Breast epithelium (tissue), 4 donors: ENCODE results near the gene SLC16A6. TPM values are rescaled to one million over a fixed set of nuclear protein-coding genes. Genes with fewer than 3 reads are reported as not detected.
A peak's percentile ranks its signal among the peaks of the same experiment; 100 is the strongest.
"Not testable (repeated sequence)": the region's sequence is repeated elsewhere in the genome, so short reads cannot be mapped to it uniquely, and the experiment has no call there.

Experiments
- DNase-seq, 2 donors: peaks; one replicate each; pipeline ENCODE4 v3.0.0-alpha.2; 2019; ENCODE audit warnings: low spot score in 2 of 2
- H3K27ac ChIP-seq, 2 donors: fragments of 200-600 bp; sonication (generic) in 1 of 2; one replicate each; pipeline ENCODE4 v1.5.1; 2016 to 2019; ENCODE audit warnings: mild to moderate bottlenecking in 1 of 2
- H3K27me3 ChIP-seq, 2 donors: fragments of 200-600 bp; sonication (generic) in 1 of 2; one replicate each; pipeline versions ENCODE4 v1.5.1 to v1.6.0; 2017 to 2019; ENCODE audit warnings: control low read depth in 1 of 2, mild to moderate bottlenecking in 1 of 2
- H3K36me3 ChIP-seq: fragments of 200-600 bp; one replicate; pipeline ENCODE4 v1.5.1; 2019
- H3K4me1 ChIP-seq, 2 donors: fragments of 200-600 bp; sonication (generic); one replicate each; pipeline ENCODE4 v1.5.1; 2016 to 2019; ENCODE audit warnings: control low read depth in 1 of 2
- H3K4me3 ChIP-seq, 3 donors: fragments of 200-600 bp; sonication (generic); 1 replicate in 2 of 3; 2 replicates in 1 of 3; pipeline ENCODE4 v1.5.1; 2016 to 2019; ENCODE audit warnings: mild to moderate bottlenecking in 3 of 3, moderate library complexity in 2 of 3
- H3K9me3 ChIP-seq, 2 donors: fragments of 200-600 bp; sonication (generic) in 1 of 2; one replicate each; pipeline ENCODE4 v1.5.1; 2016 to 2019; ENCODE audit warnings: control low read depth in 1 of 2
- CTCF ChIP-seq, 3 donors: fragments of 450-650 bp; IDR thresholded peaks; one replicate each; pipeline ENCODE4 v1.5.1; 2016 to 2017; ENCODE audit warnings: antibody characterized with exemption in 3 of 3, mild to moderate bottlenecking in 3 of 3, moderate library complexity in 3 of 3
- POLR2A ChIP-seq: fragments of 450-650 bp; IDR thresholded peaks from one replicate; pipeline ENCODE4 v1.6.1; 2016; ENCODE audit warnings: antibody characterized with exemption, mild to moderate bottlenecking, moderate library complexity
- POLR2AphosphoS5 ChIP-seq, 3 donors: sonication (generic); formaldehyde crosslinking; IDR thresholded peaks; one replicate each; pipeline ENCODE4 v1.6.1; 2017; ENCODE audit warnings: antibody characterized with exemption in 3 of 3
- intact Hi-C: fragments of 100-400 bp; cut with DNase I; formaldehyde crosslinking; loops from one replicate; pipeline ENCODE4 v1.15.1; 2023; ENCODE audit warnings: low total_unique reads
- total RNA-seq, 3 donors: library from RNA; depleted of rRNA; stranded (reverse); fragments of >200 nt; gene quantifications; one replicate each; pipeline ENCODE4 v1.1.0, GENCODE V29; 2016

SLC16A6 gene
- total RNA-seq, 3 donors from 2014 or later = 0.64 to 4.1 (median 2.3) TPM

GRCh38 chr17:68238164-68238870 lies 52.6 kb downstream of the SLC16A6 start:
- no peaks in the 10 kb centered on the region for H3K4me1 ChIP-seq
- H3K4me3 ChIP-seq = no peak overlapping the region
- peak overlapping the region in 1 of 2 donors; percentile 46 for H3K27ac ChIP-seq
- H3K27me3 ChIP-seq = no peaks in the 10 kb centered on the region
- no peak for DNase-seq
- no peaks in the 10 kb centered on the region for H3K9me3 ChIP-seq
- H3K36me3 ChIP-seq = no peaks in the 10 kb centered on the region
- TF ChIP-seq POLR2A = no peak
- TF ChIP-seq POLR2AphosphoS5 (IDR thresholded peaks at IDR 0.05) = no peak
- TF ChIP-seq CTCF (IDR thresholded peaks at IDR 0.05) = no peak
- intact Hi-C loops = no loop called here

GRCh38 chr17:68237369-68238163 lies 53.4 kb downstream of the SLC16A6 start:
- H3K36me3 ChIP-seq, H3K4me3 ChIP-seq, intact Hi-C loops, H3K27me3 ChIP-seq, H3K9me3 ChIP-seq, DNase-seq, H3K4me1 ChIP-seq: not testable (repeated sequence)
- H3K27ac ChIP-seq = peak overlapping the region; percentile 46 to 68

GRCh38 chr17:68235336-68235791 lies 55.6 kb downstream of the SLC16A6 start:
- H3K9me3 ChIP-seq, DNase-seq, H3K27me3 ChIP-seq, H3K4me1 ChIP-seq, H3K36me3 ChIP-seq, intact Hi-C loops, H3K4me3 ChIP-seq: not testable (repeated sequence)
- peak overlapping the region; percentile 55 to 65 for H3K27ac ChIP-seq

GRCh38 chr17:68234726-68235335 lies 56.1 kb downstream of the SLC16A6 start:
- DNase-seq, H3K4me3 ChIP-seq, intact Hi-C loops: not testable (repeated sequence)

GRCh38 chr17:68232741-68233140 lies 58.2 kb downstream of the SLC16A6 start:
- DNase-seq, H3K27me3 ChIP-seq, intact Hi-C loops, H3K4me3 ChIP-seq, H3K9me3 ChIP-seq, H3K36me3 ChIP-seq, H3K4me1 ChIP-seq, H3K27ac ChIP-seq: not testable (repeated sequence)
- peak in 1 of 3 donors; percentile 37 for TF ChIP-seq POLR2AphosphoS5 (IDR thresholded peaks at IDR 0.05)

More at GRCh38 chr17:68234726-68235335, 56.1 kb downstream of the SLC16A6 start:
- H3K27ac ChIP-seq = peak overlapping the region; percentile 55 to 65
- H3K4me1 ChIP-seq, H3K27me3 ChIP-seq, H3K9me3 ChIP-seq, H3K36me3 ChIP-seq: not testable (repeated sequence)

- no peak overlapping the region for H3K4me3 ChIP-seq
- TF ChIP-seq POLR2A (no peak), POLR2AphosphoS5 (IDR thresholded peaks at IDR 0.05) (no peak), CTCF (IDR thresholded peaks at IDR 0.05) (no peak)
- H3K4me1 ChIP-seq = no peaks in the 10 kb centered on the region
- DNase-seq = no peak
- H3K9me3 ChIP-seq = no peaks in the 10 kb centered on the region
- H3K36me3 ChIP-seq = no peaks in the 10 kb centered on the region
- intact Hi-C loops = no loop called here
- no peak overlapping the region for H3K27ac ChIP-seq
- no peaks in the 10 kb centered on the region for H3K27me3 ChIP-seq
These were observed 59.4 kb downstream of the SLC16A6 start for GRCh38 chr17:68231541-68231940.

GRCh38 chr17:68231131-68231530 lies 59.8 kb downstream of the SLC16A6 start:
- H3K36me3 ChIP-seq, H3K27me3 ChIP-seq, intact Hi-C loops: not testable (repeated sequence)

More at GRCh38 chr17:68231131-68231530, 59.8 kb downstream of the SLC16A6 start:
- H3K9me3 ChIP-seq, H3K4me3 ChIP-seq, H3K27ac ChIP-seq, H3K4me1 ChIP-seq, DNase-seq: not testable (repeated sequence)
